MM.1S (cell line): Measurements from ENCODE around the gene SLC38A3.

Source experiments
- DNase-seq: peaks from one replicate; pipeline ENCODE4 v3.0.0-alpha.2; 2015
- H2AFZ ChIP-seq: fragments of 300-600 bp; sonication (generic); 2 replicates; pipeline ENCODE4 v1.6.0; 2016; ENCODE audit warnings: antibody characterized with exemption, low read length
- H3F3A ChIP-seq: fragments of 300-600 bp; sonication (generic); 2 replicates; pipeline ENCODE4 v1.6.1; 2016; ENCODE audit warnings: mild to moderate bottlenecking, antibody characterized with exemption, low read length, moderate library complexity, mixed read lengths; ENCODE audit not compliant: insufficient read depth
- H3K27ac ChIP-seq: fragments of 300-600 bp; sonication (generic); 2 replicates; pipeline ENCODE4 v1.5.1; 2016; ENCODE audit warnings: mild to moderate bottlenecking, low read length
- H3K27me3 ChIP-seq: fragments of 300-600 bp; sonication (generic); replicated peaks from 2 replicates; pipeline ENCODE4 v1.6.0; 2016; ENCODE audit warnings: low read length; ENCODE audit not compliant: insufficient read depth
- H3K36me3 ChIP-seq: fragments of 300-600 bp; sonication (generic); replicated peaks from 2 replicates; pipeline ENCODE4 v1.6.1; 2016; ENCODE audit warnings: mild to moderate bottlenecking, low read length, mixed read lengths; ENCODE audit not compliant: insufficient read depth
- H3K4me1 ChIP-seq: fragments of 300-600 bp; sonication (generic); 2 replicates; pipeline ENCODE4 v1.6.1; 2016; ENCODE audit warnings: low read length, mixed read lengths
- H3K4me2 ChIP-seq: fragments of 300-600 bp; sonication (generic); 2 replicates; pipeline ENCODE4 v1.6.0; 2016; ENCODE audit warnings: low read depth, low read length
- H3K4me3 ChIP-seq: fragments of 300-600 bp; sonication (generic); 2 replicates; pipeline ENCODE4 v1.5.1; 2016; ENCODE audit warnings: low read length, mixed read lengths
- H3K79me2 ChIP-seq: fragments of 300-600 bp; sonication (generic); 2 replicates; pipeline ENCODE4 v1.6.1; 2016; ENCODE audit warnings: mixed run types, low read length, mixed read lengths
- H3K9ac ChIP-seq: fragments of 300-600 bp; sonication (generic); 2 replicates; pipeline ENCODE4 v1.6.1; 2016; ENCODE audit warnings: low read length, mixed read lengths
- H3K9me2 ChIP-seq: fragments of 300-600 bp; sonication (generic); replicated peaks from 2 replicates; pipeline ENCODE4 v1.6.1; 2016; ENCODE audit warnings: mild to moderate bottlenecking, low read length, mixed read lengths; ENCODE audit not compliant: insufficient read depth
- H3K9me3 ChIP-seq: fragments of 300-600 bp; sonication (generic); replicated peaks from 2 replicates; pipeline ENCODE4 v1.6.1; 2016; ENCODE audit warnings: mild to moderate bottlenecking, low read length, mixed read lengths; ENCODE audit not compliant: insufficient read depth
- H4K20me1 ChIP-seq: fragments of 300-600 bp; sonication (generic); 2 replicates; pipeline ENCODE4 v1.6.1; 2016; ENCODE audit warnings: mild to moderate bottlenecking, low read length, moderate library complexity, mixed read lengths; ENCODE audit not compliant: insufficient read depth
- CTCF ChIP-seq: fragments of 300-600 bp; sonication (generic); IDR thresholded peaks from 2 replicates; pipeline ENCODE4 v1.5.1; 2016; ENCODE audit warnings: antibody characterized with exemption, low read length, mixed read lengths
- EZH2 ChIP-seq: fragments of 300-600 bp; sonication (generic); optimal IDR thresholded peaks from 2 replicates; pipeline ENCODE3; 2017; ENCODE audit warnings: low read depth, mild to moderate bottlenecking, antibody characterized with exemption, low read length, mixed read lengths
- EZH2phosphoT487 ChIP-seq: fragments of 300-600 bp; sonication (generic); IDR thresholded peaks from 2 replicates; pipeline ENCODE4 v1.6.1; 2018; ENCODE audit warnings: antibody characterized with exemption, low read length

Gene SLC38A3

GRCh38 chr3:50249457-50249856 lies 44.4 kb downstream of the SLC38A3 start:
- no peak overlapping the region for H3K27ac ChIP-seq
- H4K20me1 ChIP-seq, result peaks cover 9% of the 10 kb centered on the region; the same call in 1 of the 2 replicates
- no peaks in the 10 kb centered on the region for H3K27me3 ChIP-seq
- TF ChIP-seq EZH2phosphoT487, result no peak
- TF ChIP-seq EZH2, result no peak
- TF ChIP-seq CTCF, result no peak
- no peak for DNase-seq
- peaks cover 75% of the 10 kb centered on the region for H3K79me2 ChIP-seq
- peaks cover 21% of the 10 kb centered on the region for H3F3A ChIP-seq
- H3K36me3 ChIP-seq, result no peaks in the 10 kb centered on the region
- no peaks in the 10 kb centered on the region for H3K9me2 ChIP-seq
- no peak overlapping the region for H3K9ac ChIP-seq
- no peaks in the 10 kb centered on the region for H3K9me3 ChIP-seq
- no peak overlapping the region for H3K4me3 ChIP-seq
- no peak overlapping the region for H2AFZ ChIP-seq
- H3K4me2 ChIP-seq, result no peak overlapping the region
- peaks cover 13% of the 10 kb centered on the region for H3K4me1 ChIP-seq

GRCh38 chr3:50250514-50250913 lies 45.4 kb downstream of the SLC38A3 start:
- Histone ChIP-seq H3K9ac (no peak overlapping the region), H3F3A (peaks cover 18% of the 10 kb centered on the region), H3K36me3 (no peaks in the 10 kb centered on the region), H3K4me3 (no peak overlapping the region), H3K9me3 (no peaks in the 10 kb centered on the region), H3K4me2 (no peak overlapping the region), H3K27me3 (no peaks in the 10 kb centered on the region), H3K4me1 (peaks cover 13% of the 10 kb centered on the region), H2AFZ (no peak overlapping the region), H3K79me2 (peaks cover 66% of the 10 kb centered on the region), H3K27ac (no peak overlapping the region), H3K9me2 (no peaks in the 10 kb centered on the region), H4K20me1 (peaks cover 9% of the 10 kb centered on the region; the same call in 1 of the 2 replicates)
- DNase-seq, result no peak
- TF ChIP-seq CTCF, result no peak
- TF ChIP-seq EZH2phosphoT487, result no peak
- no peak for TF ChIP-seq EZH2

GRCh38 chr3:50251220-50251619 lies 46.1 kb downstream of the SLC38A3 start:
- TF ChIP-seq CTCF (no peak), EZH2phosphoT487 (no peak)
- H3K27me3 ChIP-seq, result no peaks in the 10 kb centered on the region
- no peak overlapping the region for H3K4me2 ChIP-seq
- H3K79me2 ChIP-seq, result peaks cover 59% of the 10 kb centered on the region
- no peak overlapping the region for H3K27ac ChIP-seq
- peaks cover 9% of the 10 kb centered on the region; the same call in 1 of the 2 replicates for H4K20me1 ChIP-seq
- no peak overlapping the region for H3K4me3 ChIP-seq
- H3K9me3 ChIP-seq, result no peaks in the 10 kb centered on the region
- H3K9me2 ChIP-seq, result no peaks in the 10 kb centered on the region
- no peak overlapping the region for H3K9ac ChIP-seq
- H3K4me1 ChIP-seq, result peaks cover 13% of the 10 kb centered on the region
- H2AFZ ChIP-seq, result no peak overlapping the region
- DNase-seq, result no peak
- no peaks in the 10 kb centered on the region for H3K36me3 ChIP-seq
- H3F3A ChIP-seq, result peaks cover 11% of the 10 kb centered on the region
